Endothelial cell of umbilical vein (primary cell): Measurements from ENCODE around the gene SMARCD2.

Experiments
- CTCF ChIP-seq, 2 donors: IDR thresholded peaks; 1 replicate in 1 of 2; 2 replicates in 1 of 2; pipeline ENCODE4 v1.5.1; 2011; ENCODE audit warnings: low read length in 2 of 2, mild to moderate bottlenecking in 2 of 2, moderate library complexity in 2 of 2, control low read depth in 1 of 2, inconsistent platforms in 1 of 2, low read depth in 1 of 2; ENCODE audit not compliant: insufficient read depth in 1 of 2; ENCODE audit errors: extremely low read depth in 1 of 2
- EZH2 ChIP-seq: IDR thresholded peaks from 2 replicates; pipeline ENCODE4 v1.6.1; 2012; ENCODE audit warnings: borderline replicate concordance, low read depth, mild to moderate bottlenecking, moderate library complexity, low read length, inconsistent platforms; ENCODE audit not compliant: severe bottlenecking
- FOS ChIP-seq: IDR thresholded peaks from 2 replicates; pipeline ENCODE4 v1.6.1; 2011; ENCODE audit warnings: mild to moderate bottlenecking, low read length, moderate library complexity, borderline replicate concordance; ENCODE audit not compliant: insufficient read depth
- JUN ChIP-seq: IDR thresholded peaks from 2 replicates; pipeline ENCODE4 v1.6.1; 2011; ENCODE audit warnings: borderline replicate concordance, low read depth; ENCODE audit not compliant: insufficient read length, insufficient read depth
- MYC ChIP-seq: IDR thresholded peaks from one replicate; pipeline ENCODE4 v1.6.1; 2011; ENCODE audit warnings: mild to moderate bottlenecking, low read depth, low read length
- POLR2A ChIP-seq: IDR thresholded peaks from 2 replicates; pipeline ENCODE4 v1.6.1; 2012; ENCODE audit warnings: low read depth, mild to moderate bottlenecking, control low read depth, low read length
- POLR2AphosphoS5 ChIP-seq: IDR thresholded peaks from 2 replicates; pipeline ENCODE4 v1.6.1; 2012; ENCODE audit warnings: low read depth, mild to moderate bottlenecking, control low read depth, low read length, moderate library complexity; ENCODE audit not compliant: insufficient read depth
- TF ChIP-seq, protein P1 (sequence below): IDR thresholded peaks from 2 replicates; pipeline ENCODE4 v1.6.1; 2011; ENCODE audit not compliant: insufficient read depth, insufficient read length

- TF ChIP-seq, protein P1, sequence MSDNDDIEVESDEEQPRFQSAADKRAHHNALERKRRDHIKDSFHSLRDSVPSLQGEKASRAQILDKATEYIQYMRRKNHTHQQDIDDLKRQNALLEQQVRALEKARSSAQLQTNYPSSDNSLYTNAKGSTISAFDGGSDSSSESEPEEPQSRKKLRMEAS = no peak
- TF ChIP-seq EZH2 = no peak
- no peak for TF ChIP-seq POLR2A
- TF ChIP-seq POLR2AphosphoS5 = no peak
- no peak for TF ChIP-seq CTCF (IDR thresholded peaks at IDR 0.05; ENCODE audit: extremely low read depth in 1 of 2, insufficient read depth in 1 of 2, low read depth in 1 of 2, low read length in 2 of 2)
- no peak for TF ChIP-seq JUN
- TF ChIP-seq FOS = no peak
- no peak for TF ChIP-seq MYC
Measured at GRCh38 chr17:63821804-63822203, 20.7 kb downstream of the SMARCD2 start.
